Activated naive CD4-positive, alpha-beta T cell treated with anti-CD3 and anti-CD28 coated beads for 36 hours (primary cell): Measurements from ENCODE around the gene KCTD6. TPM values are rescaled to one million over a fixed set of nuclear protein-coding genes. Genes with fewer than 3 reads are reported as not detected.

Source experiments
- CTCF ChIA-PET: fragments of 350-600 bp; sonication (Branson Sonifier 250); formaldehyde crosslinking; loops from one replicate; lab custom pipeline; 2021; ENCODE audit warnings: antibody characterized with exemption; lab: Charles Lee
- DNase-seq: peaks from one replicate; pipeline ENCODE4 v3.0.0-alpha.2; 2020
- H3K27ac Mint-ChIP-seq: one replicate; pipeline ENCODE4 v1.8.0; 2021; ENCODE audit warnings: mild to moderate bottlenecking, mixed read lengths
- H3K27me3 Mint-ChIP-seq: one replicate; pipeline ENCODE4 v1.8.0; 2021; ENCODE audit warnings: low read depth, mixed read lengths
- H3K36me3 Mint-ChIP-seq: one replicate; pipeline ENCODE4 v1.8.0; 2021; ENCODE audit warnings: low read depth, mixed read lengths
- H3K4me1 Mint-ChIP-seq: one replicate; pipeline ENCODE4 v1.8.0; 2021; ENCODE audit warnings: low read depth, mixed read lengths
- H3K4me3 Mint-ChIP-seq: one replicate; pipeline ENCODE4 v1.8.0; 2021; ENCODE audit warnings: mild to moderate bottlenecking, moderate library complexity, mixed read lengths
- H3K9me3 Mint-ChIP-seq: one replicate; pipeline ENCODE4 v1.8.0; 2021; ENCODE audit warnings: mixed read lengths
- intact Hi-C: fragments of 100-400 bp; cut with micrococcal nuclease; formaldehyde crosslinking; loops from one replicate; pipeline ENCODE4 v1.15.1; 2023
- total RNA-seq, 2 experiments: library from RNA; stranded (reverse); gene quantifications; one replicate each; pipeline ENCODE4 v1.2.3, GENCODE V29; 2021

Gene KCTD6
- 1 to 10 TPM; 8.4 to 9.9 TPM for total RNA-seq

DNA sequence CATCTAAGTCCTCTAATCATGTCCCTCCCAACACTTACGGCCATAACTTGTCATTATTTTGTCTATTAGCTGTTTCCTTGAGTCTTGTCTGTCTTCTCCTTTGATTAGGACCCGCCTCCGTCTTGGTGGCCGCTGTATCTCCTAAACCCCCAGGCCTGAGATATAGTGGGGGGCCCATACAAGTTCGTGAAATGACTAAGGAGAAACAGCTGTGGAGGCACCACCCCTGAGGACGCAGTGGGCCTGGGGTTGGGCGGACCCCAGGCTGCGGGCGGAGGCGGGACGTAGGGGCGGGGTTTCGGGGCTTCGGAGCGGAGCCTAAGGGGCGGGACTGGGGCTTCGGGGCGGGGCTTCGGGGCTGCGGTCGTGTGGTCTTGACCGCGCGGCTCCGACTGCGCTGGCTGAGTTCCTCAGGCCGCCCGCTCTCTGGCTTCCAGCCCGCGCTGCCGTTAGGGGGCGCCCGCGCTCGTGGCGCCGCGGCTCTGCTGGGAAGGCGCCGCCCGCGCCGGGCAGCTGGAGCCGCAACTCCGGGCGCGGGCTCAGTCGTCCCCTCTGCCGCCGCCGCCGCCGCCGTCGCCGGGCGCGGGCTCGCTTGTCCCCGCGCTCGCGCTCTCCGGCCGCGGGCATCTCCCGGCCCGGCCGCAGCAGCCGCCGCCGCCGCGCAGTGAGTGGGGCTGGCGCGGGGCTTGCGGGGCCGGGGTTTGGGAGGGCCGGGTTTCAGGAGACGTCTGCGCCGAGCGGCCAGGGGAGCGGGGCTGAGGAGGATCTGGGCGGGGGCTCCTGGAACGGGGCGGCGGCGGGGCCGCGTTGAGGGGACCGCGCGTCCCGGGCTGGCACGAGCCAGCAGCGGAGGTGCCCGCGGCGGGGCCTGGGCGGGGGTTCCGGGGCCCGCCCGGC lies at the start of gene KCTD6:
TSS of gene KCTD6 (plus strand) at position 591 of the 897 bp plus-strand sequence. CDS start 6,660 bp downstream, outside the sequence.
- Mint-ChIP-seq H3K27me3 (no peaks in the 10 kb centered on the region), H3K4me3 (peak within 1 kb of the TSS; percentile 88), H3K27ac (peak within 1 kb of the TSS; percentile 80), H3K4me1 (peaks cover 47% of the 10 kb centered on the region), H3K36me3 (no peaks in the 10 kb centered on the region), H3K9me3 (no peaks in the 10 kb centered on the region)
- peak; percentile 83 for DNase-seq
- CTCF ChIA-PET, result interaction anchor here (0.5 to 4.7 kb wide), 19 partner anchors 9 to 1131 kb away, joined by 3 to 33 read pairs (median 4); partner anchors contain the start of genes HTD2, PXK and RPP14
- intact Hi-C loops, result loop anchor here (1.0 to 5.0 kb wide), 9 partner anchors 20 to 254 kb away; partner anchors contain the start of genes ABHD6, HTD2, PDHB and PXK

DNA sequence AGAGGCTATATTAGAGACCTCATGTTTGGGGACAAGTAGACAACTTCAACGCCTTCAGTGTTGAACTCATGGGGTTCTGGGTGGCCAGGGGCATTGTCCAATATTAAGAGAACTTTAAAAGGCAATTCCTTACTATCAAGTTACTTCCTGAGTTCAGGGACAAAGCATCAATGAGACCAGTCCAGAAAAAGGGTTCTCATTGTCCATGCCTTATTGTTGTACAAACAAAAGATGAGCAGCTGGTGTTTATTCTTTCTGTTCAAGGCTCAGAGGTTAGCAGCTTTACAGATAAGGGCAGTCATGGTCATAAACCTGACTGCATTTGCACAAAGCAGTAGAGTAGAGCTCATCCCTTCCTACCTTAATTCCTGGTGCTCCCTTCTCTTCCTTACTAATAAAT lies 39.7 kb upstream of the KCTD6 start:
- Mint-ChIP-seq H3K9me3 (peaks cover 26% of the 10 kb centered on the region), H3K36me3 (peaks cover 9% of the 10 kb centered on the region), H3K4me3 (no peak overlapping the region), H3K27ac (no peak overlapping the region), H3K27me3 (no peaks in the 10 kb centered on the region), H3K4me1 (no peaks in the 10 kb centered on the region)
- no peak for DNase-seq
- intact Hi-C loops, result no loop called here
- CTCF ChIA-PET, result interaction anchor here (2.2 kb wide), 1 partner anchor 12 kb away, joined by 8 read pairs; no protein-coding TSS in a partner anchor

DNA sequence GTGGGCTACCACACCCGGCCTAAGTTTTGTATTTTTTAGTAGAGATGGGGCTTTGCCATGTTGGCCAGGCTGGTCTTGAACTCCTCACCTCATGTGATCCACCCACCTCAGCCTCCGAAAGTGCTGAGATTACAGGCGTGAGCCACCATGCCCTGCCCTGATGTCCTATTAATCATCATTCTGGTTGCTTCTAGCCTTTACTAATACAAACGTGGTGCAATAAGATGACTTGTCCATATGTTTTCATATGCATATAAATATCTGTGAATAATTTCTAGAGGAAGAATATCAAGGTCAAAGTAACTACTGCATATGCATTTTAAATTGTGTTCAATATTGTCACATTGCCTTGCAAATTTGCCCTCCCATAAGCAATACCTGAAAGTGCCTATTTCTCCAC lies 32.7 kb upstream of the KCTD6 start:
- H3K27ac Mint-ChIP-seq, result no peak overlapping the region
- CTCF ChIA-PET, result interaction anchor here (0.9 kb wide), 1 partner anchor 76 kb away, joined by 3 read pairs; no protein-coding TSS in a partner anchor
- peaks cover 9% of the 10 kb centered on the region for H3K36me3 Mint-ChIP-seq
- no peak for DNase-seq
- H3K9me3 Mint-ChIP-seq, result peaks cover 18% of the 10 kb centered on the region
- peaks cover 3% of the 10 kb centered on the region for H3K27me3 Mint-ChIP-seq
- intact Hi-C loops, result no loop called here
- H3K4me1 Mint-ChIP-seq, result peaks cover 8% of the 10 kb centered on the region
- no peak overlapping the region for H3K4me3 Mint-ChIP-seq

DNA sequence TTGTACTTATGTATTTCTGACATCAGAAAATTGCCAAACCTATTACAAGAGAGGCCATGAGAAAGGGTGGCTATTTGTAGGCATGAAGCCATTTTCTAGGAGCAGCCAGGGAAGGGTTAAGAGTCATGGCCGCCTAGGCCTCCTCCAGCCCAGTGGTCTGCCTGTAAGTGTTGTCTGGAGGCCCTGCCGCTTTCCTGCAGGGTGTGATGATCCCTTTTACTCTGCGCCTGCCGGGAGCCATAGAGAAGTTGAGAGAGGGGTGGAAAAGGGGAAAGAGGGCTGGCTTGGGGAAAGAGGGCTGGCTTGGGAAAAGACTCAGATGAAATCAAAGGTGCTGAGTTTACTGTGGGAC lies 29.1 kb upstream of the KCTD6 start:
- Mint-ChIP-seq H3K4me1 (peaks cover 15% of the 10 kb centered on the region), H3K4me3 (no peak overlapping the region), H3K9me3 (no peaks in the 10 kb centered on the region), H3K36me3 (no peaks in the 10 kb centered on the region), H3K27ac (no peak overlapping the region), H3K27me3 (peaks cover 3% of the 10 kb centered on the region)
- intact Hi-C loops, result loop anchor here (1.0 to 2.0 kb wide), 7 partner anchors 8 to 167 kb away; partner anchors contain the start of genes HTD2, KCTD6, PDHB and RPP14
- DNase-seq, result no peak
- CTCF ChIA-PET, result no interaction called here

DNA sequence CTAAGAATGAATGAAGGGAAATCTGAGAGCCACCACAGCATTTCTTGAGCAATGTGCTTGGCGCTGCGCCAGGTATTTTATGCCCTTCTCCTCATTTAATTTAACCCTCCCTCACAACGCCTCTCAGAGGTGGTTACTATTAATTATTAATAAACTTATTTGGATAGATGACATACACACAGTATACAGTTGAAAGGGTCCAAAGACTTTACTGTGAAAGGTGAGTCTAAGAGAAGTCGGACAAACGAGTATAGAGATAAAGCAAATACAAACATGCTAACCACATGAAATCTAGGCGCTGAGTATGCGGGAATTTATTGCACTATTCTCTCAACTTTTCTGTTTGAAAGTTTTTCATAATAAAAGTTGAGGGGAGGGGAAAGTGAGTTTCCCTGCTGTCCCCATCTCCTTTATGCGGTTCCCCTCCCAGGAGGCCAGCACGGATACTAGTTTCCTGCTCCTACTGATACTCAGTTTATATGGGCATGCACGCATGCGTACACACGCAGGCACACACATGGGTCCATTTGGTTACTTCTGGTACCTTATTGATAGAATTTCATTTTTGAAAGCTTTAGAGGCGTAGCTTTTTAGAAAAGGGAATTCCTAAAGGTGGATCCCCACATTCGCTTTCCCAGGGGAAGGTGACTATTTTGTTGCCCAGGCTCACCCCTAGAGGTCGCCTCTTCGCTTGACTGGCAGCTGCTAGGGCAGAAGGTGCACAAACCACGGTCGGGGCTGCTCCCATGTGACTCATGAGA lies 28.5 kb upstream of the KCTD6 start:
- peaks cover 3% of the 10 kb centered on the region for H3K27me3 Mint-ChIP-seq
- peak overlapping the region; percentile 16 for H3K4me3 Mint-ChIP-seq
- peak overlapping the region; percentile 61 for H3K27ac Mint-ChIP-seq
- no peaks in the 10 kb centered on the region for H3K36me3 Mint-ChIP-seq
- CTCF ChIA-PET, result interaction anchor here (0.6 to 2.4 kb wide), 18 partner anchors 10 to 1933 kb away, joined by 3 to 11 read pairs (median 4); partner anchors contain the start of genes HTD2, KCTD6, PDHB and RPP14
- H3K4me1 Mint-ChIP-seq, result peaks cover 15% of the 10 kb centered on the region
- peak; percentile 92 for DNase-seq
- intact Hi-C loops, result loop anchor here (1.0 to 2.0 kb wide), 7 partner anchors 8 to 167 kb away; partner anchors contain the start of genes HTD2, KCTD6, PDHB and RPP14
- H3K9me3 Mint-ChIP-seq, result no peaks in the 10 kb centered on the region

DNA sequence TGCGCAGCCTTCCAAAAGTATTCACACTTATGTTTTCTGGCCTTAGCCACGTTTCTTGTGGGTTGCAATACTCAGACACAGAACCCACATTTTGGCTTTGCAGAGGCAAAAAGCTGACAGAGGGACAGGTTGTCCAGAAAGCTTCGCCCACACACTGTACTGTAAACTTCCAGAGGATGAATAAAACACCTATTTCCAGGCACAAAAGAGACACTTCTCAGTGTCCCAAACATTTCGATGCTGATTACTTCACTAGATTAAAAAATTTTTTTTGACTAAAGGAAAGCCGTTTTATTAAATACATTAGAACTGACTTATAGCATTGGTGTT lies 28.0 kb upstream of the KCTD6 start:
- no peak overlapping the region for H3K4me3 Mint-ChIP-seq
- H3K27ac Mint-ChIP-seq, result peak overlapping the region; percentile 61
- H3K9me3 Mint-ChIP-seq, result no peaks in the 10 kb centered on the region
- H3K4me1 Mint-ChIP-seq, result peaks cover 15% of the 10 kb centered on the region
- H3K36me3 Mint-ChIP-seq, result no peaks in the 10 kb centered on the region
- CTCF ChIA-PET, result interaction anchor here (0.6 to 2.4 kb wide), 18 partner anchors 9 to 1933 kb away, joined by 3 to 11 read pairs (median 4); partner anchors contain the start of genes HTD2, KCTD6, PDHB and RPP14
- DNase-seq, result no peak
- H3K27me3 Mint-ChIP-seq, result peaks cover 3% of the 10 kb centered on the region
- intact Hi-C loops, result loop anchor here (1.0 to 2.0 kb wide), 7 partner anchors 7 to 166 kb away; partner anchors contain the start of genes HTD2, KCTD6, PDHB and RPP14

DNA sequence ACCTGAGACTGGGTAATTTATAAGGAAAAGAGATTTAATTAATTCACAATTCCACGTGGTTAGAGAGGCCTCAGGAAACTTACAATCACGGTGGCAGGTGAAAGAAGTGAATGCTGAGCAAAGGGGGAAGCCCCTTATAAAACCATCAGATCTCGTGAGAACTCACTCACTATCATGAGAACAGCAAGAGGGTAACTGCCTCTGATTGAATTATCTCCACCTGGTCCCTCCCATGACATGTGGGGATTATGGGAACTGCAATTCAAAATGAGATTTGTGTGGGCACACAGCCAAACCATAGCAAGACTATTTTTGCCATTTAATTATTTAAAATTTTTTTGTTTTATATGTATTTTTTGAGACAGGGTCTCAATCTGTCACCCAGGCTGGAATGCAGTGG lies 27.0 kb upstream of the KCTD6 start:
- intact Hi-C loops, result no loop called here
- H3K9me3 Mint-ChIP-seq, result no peaks in the 10 kb centered on the region
- CTCF ChIA-PET, result interaction anchor here (0.7 to 2.4 kb wide), 4 partner anchors 8 to 508 kb away, joined by 3 to 11 read pairs (median 4); partner anchors contain the start of gene PDHB
- H3K36me3 Mint-ChIP-seq, result no peaks in the 10 kb centered on the region
- no peak overlapping the region for H3K4me3 Mint-ChIP-seq
- H3K27me3 Mint-ChIP-seq, result peaks cover 3% of the 10 kb centered on the region
- DNase-seq, result peak; percentile 59
- H3K4me1 Mint-ChIP-seq, result peaks cover 15% of the 10 kb centered on the region
- H3K27ac Mint-ChIP-seq, result no peak overlapping the region

DNA sequence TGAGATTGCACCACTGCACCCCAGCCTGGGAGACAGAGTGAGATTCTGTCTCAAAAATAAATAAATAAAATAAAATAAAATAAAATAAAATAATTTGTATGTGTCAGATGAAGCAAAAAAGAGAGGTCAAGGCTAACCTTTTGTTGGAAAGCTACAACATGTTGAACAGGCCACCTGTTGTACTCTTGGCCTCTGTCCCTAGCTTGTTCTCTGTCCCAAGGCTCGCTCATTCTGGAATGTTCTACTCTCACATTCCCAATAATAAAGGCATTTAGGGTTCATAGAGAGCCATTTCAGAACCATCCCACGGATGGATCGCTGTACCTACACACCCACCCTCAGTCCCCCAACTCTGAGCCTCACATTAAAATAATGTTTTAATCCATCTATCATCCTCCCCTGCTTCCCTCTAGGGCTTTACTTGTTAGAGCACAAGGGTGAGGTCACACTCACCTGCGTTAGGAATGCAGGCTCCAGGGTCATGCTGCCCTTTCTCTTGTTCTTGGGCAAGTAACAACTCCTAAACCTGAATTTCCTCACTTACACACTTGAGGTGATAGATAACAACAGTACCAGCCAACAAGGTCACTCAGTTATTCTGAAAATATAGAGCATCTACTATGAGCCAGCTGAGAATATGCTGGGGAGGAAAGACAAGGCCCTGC lies 24.9 kb upstream of the KCTD6 start:
- Mint-ChIP-seq H3K4me3 (no peak overlapping the region), H3K4me1 (peaks cover 29% of the 10 kb centered on the region), H3K36me3 (no peaks in the 10 kb centered on the region), H3K9me3 (no peaks in the 10 kb centered on the region), H3K27me3 (peaks cover 3% of the 10 kb centered on the region), H3K27ac (no peak overlapping the region)
- CTCF ChIA-PET, result interaction anchor here (1.2 kb wide), 1 partner anchor 38 kb away, joined by 3 read pairs; no protein-coding TSS in a partner anchor
- no peak for DNase-seq
- intact Hi-C loops, result no loop called here

DNA sequence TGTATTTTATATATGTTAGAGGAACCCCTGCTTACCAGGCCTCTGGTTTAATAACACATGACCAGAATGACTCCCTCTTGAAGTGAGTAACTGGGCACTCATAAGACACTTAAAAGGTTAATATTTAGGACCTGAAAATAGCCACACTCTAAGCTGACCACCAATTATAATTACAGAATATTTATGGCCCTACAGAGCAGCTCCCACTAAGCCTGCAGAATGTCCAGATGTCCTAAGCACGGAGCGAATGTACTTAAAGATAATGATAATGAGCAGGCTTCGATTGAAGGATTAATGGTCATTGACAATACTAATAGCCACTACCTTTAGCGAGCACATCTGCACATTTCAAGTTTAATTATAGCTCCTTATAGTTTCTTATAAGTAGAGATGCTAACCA lies 22.8 kb upstream of the KCTD6 start:
- no peak overlapping the region for H3K4me3 Mint-ChIP-seq
- intact Hi-C loops, result no loop called here
- H3K36me3 Mint-ChIP-seq, result no peaks in the 10 kb centered on the region
- no peaks in the 10 kb centered on the region for H3K27me3 Mint-ChIP-seq
- no peak for DNase-seq
- CTCF ChIA-PET, result no interaction called here
- H3K27ac Mint-ChIP-seq, result no peak overlapping the region
- no peaks in the 10 kb centered on the region for H3K9me3 Mint-ChIP-seq
- H3K4me1 Mint-ChIP-seq, result peaks cover 22% of the 10 kb centered on the region

DNA sequence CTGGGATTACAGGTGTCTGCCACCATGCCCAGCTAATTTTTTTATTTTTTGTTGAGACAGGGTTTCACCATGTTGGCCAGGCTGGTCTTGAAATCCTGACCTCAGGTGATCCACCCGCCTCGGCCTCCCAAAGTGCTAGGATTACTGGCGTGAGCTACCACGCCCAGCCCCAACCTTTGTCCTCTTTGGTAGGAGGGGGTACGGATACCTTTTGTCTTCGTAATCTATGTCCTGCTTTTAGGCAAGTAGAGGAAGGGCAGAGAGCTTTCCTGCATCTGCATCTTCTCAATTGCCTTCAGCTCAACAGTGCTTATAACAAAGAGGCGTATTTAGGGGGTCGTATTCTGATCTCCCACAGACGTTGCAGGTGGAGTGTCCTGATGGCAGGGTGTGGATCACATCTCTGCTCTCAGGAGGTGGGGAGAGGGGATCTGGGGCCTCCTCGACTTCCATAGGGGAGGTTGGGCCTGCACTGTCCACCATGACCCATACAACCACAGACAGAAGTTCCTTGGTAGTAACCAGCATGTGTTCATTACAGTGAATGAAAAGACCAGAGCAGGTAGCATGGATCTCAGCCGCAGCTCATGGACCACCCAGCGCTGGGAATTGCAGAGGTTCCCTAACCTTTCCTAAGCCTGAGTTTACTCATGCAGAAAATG lies 21.4 kb upstream of the KCTD6 start:
- Mint-ChIP-seq H3K4me3 (no peak overlapping the region), H3K9me3 (no peaks in the 10 kb centered on the region), H3K4me1 (peaks cover 20% of the 10 kb centered on the region), H3K36me3 (no peaks in the 10 kb centered on the region), H3K27ac (peak overlapping the region; percentile 86), H3K27me3 (no peaks in the 10 kb centered on the region)
- CTCF ChIA-PET, result interaction anchor here (0.5 to 2.3 kb wide), 3 partner anchors 22 to 708 kb away, joined by 4 to 12 read pairs (median 5); partner anchors contain the start of gene KCTD6
- intact Hi-C loops, result loop anchor here (1.0 to 5.0 kb wide), 7 partner anchors 7 to 402 kb away; partner anchors contain the start of gene PXK
- no peak for DNase-seq
